GM12878 (cell line): Measurements from ENCODE around the gene PAX2. TPM values are rescaled to one million over a fixed set of nuclear protein-coding genes. Genes with fewer than 3 reads are reported as not detected.

Experiments
- ATAC-seq: fragments of 200-7000 bp; cut with Tn5 transposase; 3 replicates; pipeline ENCODE4 v1.9.1; 2020; ENCODE audit warnings: mild to moderate bottlenecking, moderate library complexity
- BruUV-seq: library from RNA; stranded (reverse); fragments of 400-500 nt; replicated peaks from 2 replicates; lab custom pipeline; 2021; lab: Mats Ljungman, UMichigan
- CTCF ChIA-PET: fragments of 300-600 bp; sonication (Branson Sonifier 250); formaldehyde crosslinking; extraction: SDS; loops from one replicate; lab custom pipeline; 2021; ENCODE audit warnings: inconsistent platforms; lab: Yijun Ruan, JAX
- POLR2A ChIA-PET: fragments of 350-600 bp; formaldehyde crosslinking; extraction: SDS; loops from one replicate; lab custom pipeline; 2021; ENCODE audit warnings: inconsistent platforms; lab: Charles Lee
- RAD21 ChIA-PET: fragments of 300-600 bp; sonication (Branson Sonifier 250); formaldehyde crosslinking; loops from one replicate; lab custom pipeline; 2023; ENCODE audit warnings: antibody characterized with exemption; ENCODE audit not compliant: unreplicated experiment; lab: Charles Lee
- SMC1A ChIA-PET: fragments of 300-600 bp; sonication (Branson Sonifier 250); formaldehyde crosslinking; loops from one replicate; lab custom pipeline; 2023; ENCODE audit not compliant: unreplicated experiment, uncharacterized antibody; lab: Charles Lee
- DNase-seq: peaks from one replicate; pipeline ENCODE4 v3.0.0-alpha.2; 2011; ENCODE audit warnings: low read depth, low spot score
- FAIRE-seq: peaks from 3 replicates; lab custom pipeline; 2011; peaks lifted over from hg19 to GRCh38; lab: Jason Lieb, UNC
- H2AFZ ChIP-seq: 2 replicates; pipeline ENCODE4 v1.6.0; 2011; ENCODE audit warnings: low read depth, low read length, control low read depth; ENCODE audit not compliant: control insufficient read depth
- H3K27ac ChIP-seq: 2 replicates; pipeline ENCODE4 v1.5.1; 2011; ENCODE audit warnings: control low read depth; ENCODE audit not compliant: control insufficient read depth, insufficient read depth
- H3K27me3 ChIP-seq, 2 experiments: replicated peaks in 1 of 2; 2 replicates each; pipeline versions ENCODE4 v1.6.0 to v1.6.1; 2011; ENCODE audit warnings: low read length in 1 of 2; ENCODE audit not compliant: control insufficient read depth in 2 of 2, insufficient read depth in 2 of 2
- H3K36me3 ChIP-seq, 2 experiments: 2 replicates each; pipeline ENCODE4 v1.5.1; 2011; ENCODE audit warnings: low read length in 1 of 2; ENCODE audit not compliant: control insufficient read depth in 2 of 2, insufficient read depth in 2 of 2
- H3K4me1 ChIP-seq: 2 replicates; pipeline ENCODE4 v1.6.1; 2011; ENCODE audit warnings: mild to moderate bottlenecking, low read length, moderate library complexity, mixed read lengths; ENCODE audit not compliant: control insufficient read depth, insufficient read depth
- H3K4me2 ChIP-seq: 2 replicates; pipeline ENCODE4 v1.6.0; 2011; ENCODE audit warnings: control low read depth; ENCODE audit not compliant: control insufficient read depth, insufficient read depth
- H3K4me3 ChIP-seq: fragments of 200-600 bp; sonication (generic); 2 replicates; pipeline ENCODE4 v1.5.1; 2016
- H3K79me2 ChIP-seq: 2 replicates; pipeline ENCODE4 v1.6.0; 2011; ENCODE audit warnings: low read length; ENCODE audit not compliant: control insufficient read depth, insufficient read depth
- H3K9ac ChIP-seq: 2 replicates; pipeline ENCODE4 v1.8.0; 2011; ENCODE audit warnings: low read length, control low read depth, mixed read lengths; ENCODE audit not compliant: control insufficient read depth, insufficient read depth
- H3K9me3 ChIP-seq: replicated peaks from 3 replicates; pipeline ENCODE4 v1.5.1; 2011; ENCODE audit warnings: mild to moderate bottlenecking, low read length; ENCODE audit not compliant: control insufficient read depth, insufficient read depth
- H4K20me1 ChIP-seq: 2 replicates; pipeline ENCODE4 v1.6.0; 2011; ENCODE audit not compliant: control insufficient read depth, insufficient read depth
- CBFB ChIP-seq: IDR thresholded peaks from 2 replicates; pipeline ENCODE4 v1.6.1; 2016; ENCODE audit warnings: antibody characterized with exemption, low read depth
- CEBPZ ChIP-seq: fragments of 150-350 bp; IDR thresholded peaks from 2 replicates; pipeline ENCODE4 v1.6.1; 2016; ENCODE audit warnings: low read depth, low read length
- CHD2 ChIP-seq: IDR thresholded peaks from 2 replicates; pipeline ENCODE4 v1.6.1; 2011; ENCODE audit warnings: low read depth, low read length, improper control_type of control experiment, borderline replicate concordance
- FOXM1 ChIP-seq: IDR thresholded peaks from 2 replicates; pipeline ENCODE4 v1.6.1; 2012; ENCODE audit warnings: low read depth, mild to moderate bottlenecking, inconsistent platforms, low read length, moderate library complexity
- JUND ChIP-seq: IDR thresholded peaks from 2 replicates; pipeline ENCODE4 v1.6.1; 2012; ENCODE audit warnings: low read depth, mild to moderate bottlenecking, low read length, improper control_type of control experiment, moderate library complexity
- LARP7 ChIP-seq: fragments of 450-650 bp; IDR thresholded peaks from 2 replicates; pipeline ENCODE4 v1.6.1; 2017; ENCODE audit warnings: mild to moderate bottlenecking
- MTA2 ChIP-seq: fragments of 450-650 bp; IDR thresholded peaks from 2 replicates; pipeline ENCODE4 v1.6.1; 2016; ENCODE audit warnings: low read depth, mild to moderate bottlenecking, moderate library complexity
- PML ChIP-seq: IDR thresholded peaks from 2 replicates; pipeline ENCODE4 v1.6.1; 2012; ENCODE audit warnings: low read length, inconsistent platforms
- REST ChIP-seq: IDR thresholded peaks from 2 replicates; pipeline ENCODE4 v1.6.1; 2012; ENCODE audit warnings: mild to moderate bottlenecking, low read depth, low read length
- RUNX3 ChIP-seq: IDR thresholded peaks from 2 replicates; pipeline ENCODE4 v1.6.1; 2012; ENCODE audit warnings: low read length, inconsistent platforms
- USF1 ChIP-seq: IDR thresholded peaks from 2 replicates; pipeline ENCODE4 v1.6.1; 2011; ENCODE audit warnings: borderline replicate concordance, low read depth, mild to moderate bottlenecking, moderate library complexity, mixed read lengths, low read length; ENCODE audit not compliant: insufficient read depth; ENCODE audit errors: extremely low read length
- ZNF687 ChIP-seq: fragments of 450-650 bp; IDR thresholded peaks from 2 replicates; pipeline ENCODE4 v1.6.1; 2017; ENCODE audit warnings: mild to moderate bottlenecking, moderate library complexity
- WGBS: methylation state at CpG from one replicate; pipeline ENCODE4 v1.1.6; 2016; ENCODE audit warnings: low lambda C conversion rate; ENCODE audit not compliant: insufficient replicate concordance, insufficient coverage; ENCODE audit errors: missing lambda C conversion rate; 5-methylcytosine and 5-hydroxymethylcytosine counted together
- in situ Hi-C: fragments of 300-500 bp; cut with MboI; formaldehyde crosslinking; loops from 9 replicates; pipeline ENCODE4 v1.14.3; 2018; ENCODE audit warnings: mixed read lengths
- intact Hi-C: fragments of 100-400 bp; cut with micrococcal nuclease; formaldehyde crosslinking; loops from one replicate; pipeline ENCODE4 v1.14.2; 2022; ENCODE audit not compliant: unreplicated experiment
- polyA plus RNA-seq, 11 experiments: library from polyadenylated mRNA; depleted of rRNA in 4 of 11; unstranded in 6 of 11; stranded (reverse) in 5 of 11; fragments of >200 nt; fragmentation: Nextera tagmentation in 4 of 11; fragmentation: Illumina TruSeq in 1 of 11; extraction: Ambion mirVana in 4 of 11; extraction: Trizol in 1 of 11; gene quantifications; 1 replicate in 1 of 11; 2 replicates in 10 of 11; pipeline versions ENCODE4 v1.2.1 to v1.2.3, GENCODE V29; 2011 to 2016; ENCODE audit warnings: inconsistent platforms in 2 of 11, missing spikeins in 2 of 11, low read depth in 1 of 11
- total RNA-seq, 4 experiments: library from RNA; depleted of rRNA in 3 of 4; stranded (reverse); fragments of >200 nt in 3 of 4; fragmentation: Illumina TruSeq in 1 of 4; extraction: Trizol in 1 of 4; gene quantifications; 2 replicates each; pipeline versions ENCODE4 v1.2.1 to v1.2.3, GENCODE V29; 2013 to 2021

Gene PAX2
- total and polyA plus RNA-seq, 10 of the 15 experiments (the other 5 are each of a cell fraction or from before 2014, with no cell fraction given): not detected

- TF ChIP-seq REST (no peak), MTA2 (no peak), FOXM1 (no peak), LARP7 (no peak), CHD2 (no peak), CBFB (no peak)
Measured at GRCh38 chr10:100823194-100823593, 77.8 kb downstream of the PAX2 start (continued).

GRCh38 chr10:100824886-100825285 lies 79.5 kb downstream of the PAX2 start:
- peaks cover 8 to 33% of the 10 kb centered on the region in 2 experiments for H3K27me3 ChIP-seq
- POLR2A ChIA-PET: no interaction called here
- ATAC-seq (no peak), FAIRE-seq (no peak), DNase-seq (no peak)
- H3K4me2 ChIP-seq: no peak overlapping the region
- H3K27ac ChIP-seq: no peak overlapping the region
- no peak overlapping the region for H3K4me3 ChIP-seq
- no peaks in the 10 kb centered on the region for H3K9me3 ChIP-seq
- CTCF ChIA-PET: interaction anchor here (0.6 to 1.1 kb wide), 3 partner anchors 47 to 349 kb away, joined by 3 read pairs; no protein-coding TSS in a partner anchor
- no peak overlapping the region for H3K9ac ChIP-seq
- H4K20me1 ChIP-seq: no peaks in the 10 kb centered on the region; the same call in 1 of the 2 replicates
- no TSS peak for BruUV-seq
- H2AFZ ChIP-seq: no peak overlapping the region
- SMC1A ChIA-PET: no interaction called here
- intact Hi-C loops: no loop called here
- H3K36me3 ChIP-seq: no peaks in the 10 kb centered on the region
- RAD21 ChIA-PET: no interaction called here
- in situ Hi-C loops: no loop called here
- no peaks in the 10 kb centered on the region for H3K79me2 ChIP-seq
- WGBS: 25% methylated on average over 3 of the region's 3 CpGs
- peaks cover 4% of the 10 kb centered on the region; the same call in 1 of the 2 replicates for H3K4me1 ChIP-seq
- TF ChIP-seq JUND (no peak), USF1 (no peak), ZNF687 (no peak), PML (no peak), RUNX3 (no peak), CEBPZ (no peak)
